NCI-H2107 treated with DMSO at 0.1 percent for 48 hours (cell line): ENCODE measurements around the gene DIPK1C.

Source experiments
- DNase-seq: peaks from one replicate; lab custom pipeline; 2025; ENCODE audit not compliant: unreplicated experiment; lab: John Stamatoyannopoulos, UW

The DIPK1C gene

GRCh38 chr18:74390900-74391299, 66.2 kb downstream of the DIPK1C start:
- DNase-seq: no peak

GRCh38 chr18:74389991-74390390, 67.1 kb downstream of the DIPK1C start:
- no peak for DNase-seq

GRCh38 chr18:74389171-74389927, 67.8 kb downstream of the DIPK1C start:
- DNase-seq: no peak

- DNase-seq: no peak
These were observed 68.9 kb downstream of the DIPK1C start for GRCh38 chr18:74388227-74388626.

GRCh38 chr18:74387383-74387782, 69.7 kb downstream of the DIPK1C start:
- DNase-seq: no peak
